ENCODE measurements around the gene IGLL5.

DNA sequence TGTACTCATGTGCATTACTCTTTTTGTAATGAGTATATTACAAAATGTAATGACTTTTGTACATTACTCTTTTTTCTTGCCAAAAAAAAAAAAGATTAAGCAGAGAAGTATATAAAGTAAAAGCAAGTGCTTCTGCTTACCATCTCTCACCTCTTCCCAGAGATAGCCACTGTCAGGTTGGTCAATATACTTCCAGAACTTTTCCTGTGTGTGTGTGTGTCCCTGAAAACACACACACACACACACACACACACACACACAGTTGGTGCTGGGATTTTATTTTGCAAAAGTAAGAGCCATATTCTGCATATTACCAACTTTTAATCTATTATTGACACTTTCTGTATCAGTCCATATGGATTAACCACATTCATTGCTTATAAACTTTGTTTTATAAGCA lies 2.5 kb downstream of the IGLL5 start:
- TF ChIP-seq, protein P1, sequence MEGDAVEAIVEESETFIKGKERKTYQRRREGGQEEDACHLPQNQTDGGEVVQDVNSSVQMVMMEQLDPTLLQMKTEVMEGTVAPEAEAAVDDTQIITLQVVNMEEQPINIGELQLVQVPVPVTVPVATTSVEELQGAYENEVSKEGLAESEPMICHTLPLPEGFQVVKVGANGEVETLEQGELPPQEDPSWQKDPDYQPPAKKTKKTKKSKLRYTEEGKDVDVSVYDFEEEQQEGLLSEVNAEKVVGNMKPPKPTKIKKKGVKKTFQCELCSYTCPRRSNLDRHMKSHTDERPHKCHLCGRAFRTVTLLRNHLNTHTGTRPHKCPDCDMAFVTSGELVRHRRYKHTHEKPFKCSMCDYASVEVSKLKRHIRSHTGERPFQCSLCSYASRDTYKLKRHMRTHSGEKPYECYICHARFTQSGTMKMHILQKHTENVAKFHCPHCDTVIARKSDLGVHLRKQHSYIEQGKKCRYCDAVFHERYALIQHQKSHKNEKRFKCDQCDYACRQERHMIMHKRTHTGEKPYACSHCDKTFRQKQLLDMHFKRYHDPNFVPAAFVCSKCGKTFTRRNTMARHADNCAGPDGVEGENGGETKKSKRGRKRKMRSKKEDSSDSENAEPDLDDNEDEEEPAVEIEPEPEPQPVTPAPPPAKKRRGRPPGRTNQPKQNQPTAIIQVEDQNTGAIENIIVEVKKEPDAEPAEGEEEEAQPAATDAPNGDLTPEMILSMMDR (optimal IDR thresholded peaks at IDR 0.05 in 1 of 3, IDR thresholded peaks at IDR 0.05 in 1 of 3, conservative IDR thresholded peaks at IDR 0.05 in 1 of 3; ENCODE audit: extremely low read depth in 1 of 3, insufficient read depth in 2 of 3, low read length in 3 of 3), result no peak
- no peak for TF ChIP-seq EZH2 (IDR thresholded peaks at IDR 0.05; ENCODE audit: low read length)
